Activated CD4-positive, alpha-beta T cell treated with anti-CD3 and anti-CD28 coated beads, Interleukin-2, amount 10 ng/mL, durations not matched to agents 24 days and 14 days (primary cell): ENCODE data around the gene BMP6. TPM values are rescaled to one million over a fixed set of nuclear protein-coding genes. Genes with fewer than 3 reads are reported as not detected.
A peak's percentile ranks its signal among the peaks of the same experiment; 100 is the strongest.

ENCODE experiments used
- DNase-seq: peaks from one replicate; pipeline ENCODE4 v3.0.0; 2022
- H3K27ac Mint-ChIP-seq: one replicate; pipeline ENCODE4 v1.8.0; 2022; ENCODE audit warnings: mild to moderate bottlenecking, mixed read lengths
- H3K27me3 Mint-ChIP-seq: one replicate; pipeline ENCODE4 v1.8.0; 2022; ENCODE audit warnings: mixed read lengths
- H3K36me3 Mint-ChIP-seq: one replicate; pipeline ENCODE4 v1.8.0; 2022; ENCODE audit warnings: low read depth, mild to moderate bottlenecking, mixed read lengths
- H3K4me1 Mint-ChIP-seq: one replicate; pipeline ENCODE4 v1.8.0; 2021; ENCODE audit warnings: mixed read lengths
- H3K4me3 Mint-ChIP-seq: one replicate; pipeline ENCODE4 v1.8.0; 2022; ENCODE audit warnings: mild to moderate bottlenecking, moderate library complexity, mixed read lengths
- H3K9me3 Mint-ChIP-seq: one replicate; pipeline ENCODE4 v1.8.0; 2021; ENCODE audit warnings: mixed read lengths
- intact Hi-C: fragments of 100-400 bp; cut with micrococcal nuclease; formaldehyde crosslinking; loops from one replicate; pipeline ENCODE4 v1.15.1; 2023
- total RNA-seq: library from RNA; stranded (reverse); gene quantifications from 2 replicates; pipeline ENCODE4 v1.2.3, GENCODE V29; 2022

The BMP6 gene
- total RNA-seq, 1 donor from 2014 or later, result 0.56 TPM

- Mint-ChIP-seq H3K36me3 (peaks cover 2% of the 10 kb centered on the region), H3K9me3 (no peaks in the 10 kb centered on the region), H3K4me1 (peaks cover 5% of the 10 kb centered on the region), H3K27me3 (peaks cover 3% of the 10 kb centered on the region), H3K4me3 (no peak overlapping the region), H3K27ac (no peak overlapping the region)
- DNase-seq, result no peak
- intact Hi-C loops, result loop anchor here (10.0 kb wide), 2 partner anchors 520 to 770 kb away; partner anchors contain the start of gene SLC35B3
Measured at GRCh38 chr6:7914311-7914710, 188.4 kb downstream of the BMP6 start.

GRCh38 chr6:7914991-7915789 is 189.3 kb downstream of the BMP6 start:
- H3K27me3 Mint-ChIP-seq, result peaks cover 3% of the 10 kb centered on the region
- intact Hi-C loops, result loop anchor here (10.0 kb wide), 2 partner anchors 520 to 770 kb away; partner anchors contain the start of gene SLC35B3
- no peaks in the 10 kb centered on the region for H3K36me3 Mint-ChIP-seq
- DNase-seq, result no peak
- no peak overlapping the region for H3K4me3 Mint-ChIP-seq
- H3K27ac Mint-ChIP-seq, result no peak overlapping the region
- H3K4me1 Mint-ChIP-seq, result peaks cover 3% of the 10 kb centered on the region
- no peaks in the 10 kb centered on the region for H3K9me3 Mint-ChIP-seq

- intact Hi-C loops, result loop anchor here (10.0 kb wide), 2 partner anchors 518 to 772 kb away; partner anchors contain the start of gene SLC35B3
- Mint-ChIP-seq H3K9me3 (no peaks in the 10 kb centered on the region), H3K4me3 (no peak overlapping the region)
Measured at GRCh38 chr6:7916959-7917358, 191.1 kb downstream of the BMP6 start.

GRCh38 chr6:7917729-7918128 is 191.8 kb downstream of the BMP6 start:
- intact Hi-C loops, result loop anchor here (10.0 kb wide), 2 partner anchors 517 to 773 kb away; partner anchors contain the start of gene SLC35B3

More at GRCh38 chr6:7916959-7917358, 191.1 kb downstream of the BMP6 start:
- Mint-ChIP-seq H3K4me1 (no peaks in the 10 kb centered on the region), H3K27ac (no peak overlapping the region), H3K36me3 (no peaks in the 10 kb centered on the region), H3K27me3 (peaks cover 3% of the 10 kb centered on the region)
- no peak for DNase-seq

GRCh38 chr6:7918403-7918802 is 192.5 kb downstream of the BMP6 start:
- no peaks in the 10 kb centered on the region for H3K4me1 Mint-ChIP-seq
- intact Hi-C loops, result loop anchor here (10.0 kb wide), 2 partner anchors 516 to 774 kb away; partner anchors contain the start of gene SLC35B3
- no peaks in the 10 kb centered on the region for H3K9me3 Mint-ChIP-seq
- H3K27ac Mint-ChIP-seq, result no peak overlapping the region
- H3K4me3 Mint-ChIP-seq, result no peak overlapping the region
- no peaks in the 10 kb centered on the region for H3K36me3 Mint-ChIP-seq
- H3K27me3 Mint-ChIP-seq, result peaks cover 3% of the 10 kb centered on the region
- no peak for DNase-seq

More at GRCh38 chr6:7917729-7918128, 191.8 kb downstream of the BMP6 start:
- Mint-ChIP-seq H3K27ac (no peak overlapping the region), H3K36me3 (no peaks in the 10 kb centered on the region), H3K9me3 (no peaks in the 10 kb centered on the region), H3K4me3 (no peak overlapping the region), H3K27me3 (peaks cover 3% of the 10 kb centered on the region), H3K4me1 (no peaks in the 10 kb centered on the region)
- DNase-seq, result no peak

GRCh38 chr6:7919871-7920270 is 194.0 kb downstream of the BMP6 start:
- no peak for DNase-seq
- no peaks in the 10 kb centered on the region for H3K36me3 Mint-ChIP-seq
- intact Hi-C loops, result loop anchor here (10.0 kb wide), 2 partner anchors 515 to 775 kb away; partner anchors contain the start of gene SLC35B3

GRCh38 chr6:7920425-7920824 is 194.5 kb downstream of the BMP6 start:
- no peak for DNase-seq
- Mint-ChIP-seq H3K4me3 (no peak overlapping the region), H3K36me3 (no peaks in the 10 kb centered on the region), H3K4me1 (no peaks in the 10 kb centered on the region), H3K9me3 (peaks cover 2% of the 10 kb centered on the region), H3K27me3 (peaks cover 8% of the 10 kb centered on the region), H3K27ac (no peak overlapping the region)
- intact Hi-C loops, result no loop called here

More at GRCh38 chr6:7919871-7920270, 194.0 kb downstream of the BMP6 start:
- Mint-ChIP-seq H3K9me3 (no peaks in the 10 kb centered on the region), H3K27me3 (peaks cover 6% of the 10 kb centered on the region), H3K4me3 (no peak overlapping the region), H3K4me1 (no peaks in the 10 kb centered on the region), H3K27ac (no peak overlapping the region)

GRCh38 chr6:7921046-7921445 is 195.1 kb downstream of the BMP6 start:
- DNase-seq, result peak; percentile 45
- H3K27me3 Mint-ChIP-seq, result peaks cover 8% of the 10 kb centered on the region
- intact Hi-C loops, result no loop called here
- peaks cover 4% of the 10 kb centered on the region for H3K9me3 Mint-ChIP-seq
- no peak overlapping the region for H3K27ac Mint-ChIP-seq
- H3K36me3 Mint-ChIP-seq, result no peaks in the 10 kb centered on the region
- H3K4me3 Mint-ChIP-seq, result no peak overlapping the region
- H3K4me1 Mint-ChIP-seq, result no peaks in the 10 kb centered on the region

GRCh38 chr6:7921632-7922092 is 195.8 kb downstream of the BMP6 start:
- peak; percentile 22 for DNase-seq
- peaks cover 8% of the 10 kb centered on the region for H3K9me3 Mint-ChIP-seq
- H3K27me3 Mint-ChIP-seq, result peaks cover 10% of the 10 kb centered on the region
- H3K4me1 Mint-ChIP-seq, result no peaks in the 10 kb centered on the region
- intact Hi-C loops, result no loop called here
- no peak overlapping the region for H3K27ac Mint-ChIP-seq
- H3K36me3 Mint-ChIP-seq, result no peaks in the 10 kb centered on the region
- no peak overlapping the region for H3K4me3 Mint-ChIP-seq

GRCh38 chr6:7922596-7922995 is 196.7 kb downstream of the BMP6 start:
- Mint-ChIP-seq H3K4me3 (no peak overlapping the region), H3K36me3 (no peaks in the 10 kb centered on the region), H3K27me3 (peaks cover 14% of the 10 kb centered on the region), H3K9me3 (peaks cover 13% of the 10 kb centered on the region), H3K27ac (no peak overlapping the region), H3K4me1 (no peaks in the 10 kb centered on the region)
- DNase-seq, result peak; percentile 32
- intact Hi-C loops, result no loop called here

GRCh38 chr6:7924867-7925266 is 199.0 kb downstream of the BMP6 start:
- DNase-seq, result no peak

More at GRCh38 chr6:7924867-7925266, 199.0 kb downstream of the BMP6 start:
- Mint-ChIP-seq H3K36me3 (no peaks in the 10 kb centered on the region), H3K27ac (no peak overlapping the region), H3K27me3 (peaks cover 25% of the 10 kb centered on the region), H3K9me3 (peaks cover 22% of the 10 kb centered on the region), H3K4me1 (no peaks in the 10 kb centered on the region), H3K4me3 (no peak overlapping the region)
- intact Hi-C loops, result no loop called here

Other genes starting within 250 kb of the BMP6 start
- gene DSP, start 184.4 kb upstream of the BMP6 start, total RNA-seq, result 0.02 TPM in 1 of 2 replicates, not detected in the other
- 18.4 and 19.6 TPM in 2 replicates for gene SNRNP48, start 135.9 kb upstream of the BMP6 start, total RNA-seq
- gene TXNDC5, start 184.7 kb downstream of the BMP6 start, total RNA-seq, result 111 and 112 TPM in 2 replicates